Chondrocyte (in vitro differentiated cells): ENCODE data around the gene MOSMO. TPM values are rescaled to one million over a fixed set of nuclear protein-coding genes. Genes with fewer than 3 reads are reported as not detected.
"Not testable (repeated sequence)": the region's sequence is repeated elsewhere in the genome, so short reads cannot be mapped to it uniquely, and the experiment has no call there.

Experiments used
- DNase-seq: peaks from one replicate; pipeline ENCODE4 v3.0.0; 2021; ENCODE audit warnings: mixed read lengths, low spot score
- H3K27ac Mint-ChIP-seq: one replicate; pipeline ENCODE4 v1.8.0; 2021; ENCODE audit warnings: mild to moderate bottlenecking, moderate library complexity, mixed read lengths; ENCODE audit not compliant: unreplicated experiment
- H3K27me3 Mint-ChIP-seq: 2 replicates; pipeline ENCODE4 v1.8.0; 2021; ENCODE audit warnings: low read depth, mixed read lengths
- H3K36me3 Mint-ChIP-seq: 2 replicates; pipeline ENCODE4 v1.8.0; 2021; ENCODE audit warnings: low read depth, mixed read lengths
- H3K4me1 Mint-ChIP-seq: 2 replicates; pipeline ENCODE4 v1.8.0; 2021; ENCODE audit warnings: low read depth, mild to moderate bottlenecking, mixed read lengths
- H3K4me3 Mint-ChIP-seq: one replicate; pipeline ENCODE4 v1.8.0; 2021; ENCODE audit warnings: mild to moderate bottlenecking, moderate library complexity, mixed read lengths; ENCODE audit not compliant: unreplicated experiment
- H3K9me3 Mint-ChIP-seq: 2 replicates; pipeline ENCODE4 v1.8.0; 2021; ENCODE audit warnings: low read depth, mixed read lengths
- CTCF ChIP-seq: fragments of 200-600 bp; sonication (generic); IDR thresholded peaks from 2 replicates; pipeline ENCODE4 v1.5.0; 2021; ENCODE audit warnings: antibody characterized with exemption, mild to moderate bottlenecking, moderate library complexity
- total RNA-seq: library from RNA; stranded (reverse); gene quantifications from 3 replicates; pipeline ENCODE4 v1.2.1, GENCODE V29; 2021

MOSMO gene
- total RNA-seq, 1 donor from 2014 or later = 9.7 TPM

- H3K27me3 Mint-ChIP-seq = peaks cover 4% of the 10 kb centered on the region
- H3K27ac Mint-ChIP-seq = no peak overlapping the region
- peaks cover 8% of the 10 kb centered on the region for H3K4me1 Mint-ChIP-seq
- no peak for DNase-seq
- H3K9me3 Mint-ChIP-seq = no peaks in the 10 kb centered on the region
- no peak overlapping the region for H3K4me3 Mint-ChIP-seq
- no peaks in the 10 kb centered on the region for H3K36me3 Mint-ChIP-seq
- no peak for TF ChIP-seq CTCF
Measured at GRCh38 chr16:22001591-22001990, 6.3 kb upstream of the MOSMO start.

GRCh38 chr16:22002047-22002446 is 5.9 kb upstream of the MOSMO start:
- H3K36me3 Mint-ChIP-seq, H3K27me3 Mint-ChIP-seq, H3K9me3 Mint-ChIP-seq, DNase-seq, H3K4me3 Mint-ChIP-seq, H3K27ac Mint-ChIP-seq: not testable (repeated sequence)
- H3K4me1 Mint-ChIP-seq = peaks cover 11% of the 10 kb centered on the region

- no peak overlapping the region for H3K27ac Mint-ChIP-seq
- no peaks in the 10 kb centered on the region for H3K9me3 Mint-ChIP-seq
- no peak for TF ChIP-seq CTCF
- peaks cover 4% of the 10 kb centered on the region for H3K27me3 Mint-ChIP-seq
- peaks cover 17% of the 10 kb centered on the region for H3K4me1 Mint-ChIP-seq
- DNase-seq = no peak
- H3K4me3 Mint-ChIP-seq = no peak overlapping the region
- H3K36me3 Mint-ChIP-seq = no peaks in the 10 kb centered on the region
Measured at GRCh38 chr16:22003195-22003594, 4.7 kb upstream of the MOSMO start.

GRCh38 chr16:22004341-22004740 is 3.6 kb upstream of the MOSMO start:
- Mint-ChIP-seq H3K4me3 (no peak overlapping the region), H3K4me1 (peaks cover 29% of the 10 kb centered on the region), H3K36me3 (no peaks in the 10 kb centered on the region), H3K9me3 (no peaks in the 10 kb centered on the region), H3K27ac (no peak overlapping the region), H3K27me3 (peaks cover 4% of the 10 kb centered on the region)
- DNase-seq = no peak
- TF ChIP-seq CTCF = no peak

- H3K36me3 Mint-ChIP-seq = no peaks in the 10 kb centered on the region
- H3K27ac Mint-ChIP-seq = no peak overlapping the region
- peaks cover 36% of the 10 kb centered on the region for H3K4me1 Mint-ChIP-seq
- no peak for TF ChIP-seq CTCF
- H3K4me3 Mint-ChIP-seq = no peak overlapping the region
- no peaks in the 10 kb centered on the region for H3K9me3 Mint-ChIP-seq
- peaks cover 4% of the 10 kb centered on the region for H3K27me3 Mint-ChIP-seq
- no peak for DNase-seq
Measured at GRCh38 chr16:22005746-22006145, 2.2 kb upstream of the MOSMO start.

- H3K27me3 Mint-ChIP-seq = peaks cover 4% of the 10 kb centered on the region
- DNase-seq = no peak
- peaks cover 28% of the 10 kb centered on the region for H3K4me1 Mint-ChIP-seq
- H3K27ac Mint-ChIP-seq = no peak overlapping the region
- H3K9me3 Mint-ChIP-seq = no peaks in the 10 kb centered on the region
- H3K4me3 Mint-ChIP-seq = peak overlapping the region; percentile 82
- TF ChIP-seq CTCF = no peak
- no peaks in the 10 kb centered on the region for H3K36me3 Mint-ChIP-seq
Measured at GRCh38 chr16:22006636-22007035, 1.3 kb upstream of the MOSMO start.
